ENCODE data around the gene RUNX1.

- TF ChIP-seq CTCF (IDR thresholded peaks at IDR 0.05) (no peak), JUND (IDR thresholded peaks at IDR 0.05) (no peak)
These were observed 47.9 kb upstream of the RUNX1 start for GRCh38 chr21:35096959-35097358.
